Gastroesophageal sphincter (tissue), 4 donors: ENCODE data around the gene PTPN3. TPM values are rescaled to one million over a fixed set of nuclear protein-coding genes. Genes with fewer than 3 reads are reported as not detected.

Experiments used
- ATAC-seq: fragments of 150-250 bp; one replicate; pipeline ENCODE4 v1.9.1; 2016; ENCODE audit warnings: mild to moderate bottlenecking, moderate library complexity
- H3K27ac ChIP-seq, 4 donors: fragments of 200-600 bp; sonication (generic) in 3 of 4; 1 replicate in 3 of 4; 2 replicates in 1 of 4; pipeline ENCODE4 v1.5.1; 2016 to 2019
- H3K27me3 ChIP-seq: fragments of 200-600 bp; sonication (generic); one replicate; pipeline ENCODE4 v1.5.1; 2019
- H3K36me3 ChIP-seq, 2 donors: fragments of 200-600 bp; sonication (generic); one replicate each; pipeline ENCODE4 v1.5.1; 2019; ENCODE audit warnings: control low read depth in 1 of 2
- H3K4me1 ChIP-seq, 3 donors: fragments of 200-600 bp; sonication (generic); 1 replicate in 2 of 3; 2 replicates in 1 of 3; pipeline ENCODE4 v1.5.1; 2016 to 2019; ENCODE audit warnings: control low read depth in 2 of 3
- H3K4me3 ChIP-seq, 2 donors: fragments of 200-600 bp; sonication (generic); one replicate each; pipeline ENCODE4 v1.5.1; 2019; ENCODE audit warnings: mild to moderate bottlenecking in 1 of 2, moderate library complexity in 1 of 2
- H3K9me3 ChIP-seq, 3 donors: fragments of 200-600 bp; sonication (generic); one replicate each; pipeline ENCODE4 v1.5.1; 2017 to 2019; ENCODE audit warnings: control low read depth in 2 of 3
- CTCF ChIP-seq, 4 experiments: fragments of 200-600 bp in 2 of 4; fragments of 450-650 bp in 2 of 4; sonication (generic) in 1 of 4; IDR thresholded peaks; one replicate each; pipeline ENCODE4 v1.5.1; 2017 to 2019; ENCODE audit warnings: antibody characterized with exemption in 4 of 4, mild to moderate bottlenecking in 2 of 4, moderate library complexity in 2 of 4
- EP300 ChIP-seq: sonication (generic); formaldehyde crosslinking; IDR thresholded peaks from one replicate; pipeline ENCODE4 v1.6.1; 2017; ENCODE audit warnings: antibody characterized with exemption, mild to moderate bottlenecking
- POLR2A ChIP-seq, 2 donors: fragments of 450-650 bp; IDR thresholded peaks; one replicate each; pipeline ENCODE4 v1.6.1; 2017; ENCODE audit warnings: antibody characterized with exemption in 2 of 2, mild to moderate bottlenecking in 2 of 2, moderate library complexity in 1 of 2
- POLR2AphosphoS5 ChIP-seq: sonication (generic); formaldehyde crosslinking; IDR thresholded peaks from one replicate; pipeline ENCODE4 v1.6.1; 2017; ENCODE audit warnings: antibody characterized with exemption
- WGBS, 2 donors: methylation state at CpG; one replicate each; pipeline ENCODE4 v1.1.5; 2018; ENCODE audit warnings: low coverage in 1 of 2; 5-methylcytosine and 5-hydroxymethylcytosine counted together
- total RNA-seq, 4 donors: library from RNA; depleted of rRNA; stranded (reverse); fragments of >200 nt; gene quantifications; one replicate each; pipeline ENCODE4 v1.1.0, GENCODE V29; 2016

Gene PTPN3
- total RNA-seq, 4 donors from 2014 or later = 1.2 to 3.4 (median 1.6) TPM

- H3K27ac ChIP-seq = no peak overlapping the region
- no peaks in the 10 kb centered on the region for H3K27me3 ChIP-seq
- H3K4me1 ChIP-seq = no peaks in the 10 kb centered on the region
- peaks cover 0 to 44% of the 10 kb centered on the region in 2 donors for H3K36me3 ChIP-seq
- no peak overlapping the region for H3K4me3 ChIP-seq
- TF ChIP-seq POLR2AphosphoS5 (no peak), POLR2A (IDR thresholded peaks at IDR 0.05) (no peak), EP300 (no peak), CTCF (IDR thresholded peaks at IDR 0.05) (no peak)
- WGBS, 2 donors = 83 to 91% methylated on average over 4 to 6 of the region's 6 CpGs
- H3K9me3 ChIP-seq = no peaks in the 10 kb centered on the region
- ATAC-seq = no peak
These were observed 110.3 kb downstream of the PTPN3 start for GRCh38 chr9:109387856-109388255.

- H3K27ac ChIP-seq = no peak overlapping the region
- peaks cover 0 to 44% of the 10 kb centered on the region in 2 donors for H3K36me3 ChIP-seq
- no peak for ATAC-seq
- 61 to 75% methylated on average over 2 of the region's 3 CpGs for WGBS, 2 donors
- no peaks in the 10 kb centered on the region for H3K9me3 ChIP-seq
- no peaks in the 10 kb centered on the region for H3K27me3 ChIP-seq
- TF ChIP-seq POLR2A (IDR thresholded peaks at IDR 0.05) (no peak), CTCF (IDR thresholded peaks at IDR 0.05) (no peak)
- H3K4me1 ChIP-seq = no peaks in the 10 kb centered on the region
- no peak overlapping the region for H3K4me3 ChIP-seq
These were observed 110.9 kb downstream of the PTPN3 start for GRCh38 chr9:109387206-109387605.

- H3K36me3 ChIP-seq = peaks cover 0 to 44% of the 10 kb centered on the region in 2 donors
- no peak for ATAC-seq
These were observed 112.6 kb downstream of the PTPN3 start for GRCh38 chr9:109385499-109385898.

GRCh38 chr9:109383947-109384346 is 114.2 kb downstream of the PTPN3 start:
- Histone ChIP-seq H3K27ac (no peak overlapping the region), H3K9me3 (no peaks in the 10 kb centered on the region), H3K4me3 (no peak overlapping the region), H3K36me3 (peaks cover 0 to 58% of the 10 kb centered on the region in 2 donors), H3K27me3 (no peaks in the 10 kb centered on the region), H3K4me1 (no peaks in the 10 kb centered on the region)
- TF ChIP-seq CTCF (IDR thresholded peaks at IDR 0.05) (no peak), EP300 (no peak), POLR2A (IDR thresholded peaks at IDR 0.05) (no peak), POLR2AphosphoS5 (no peak)
- WGBS, 2 donors = 100% methylated on average over 1 of the region's 10 CpGs; no CpG with 5 or more reads in 1 of the 2 donors
- ATAC-seq = no peak

More at GRCh38 chr9:109385499-109385898, 112.6 kb downstream of the PTPN3 start:
- no peak overlapping the region for H3K27ac ChIP-seq
- 79 to 100% methylated on average over 2 to 3 of the region's 3 CpGs for WGBS, 2 donors
- H3K27me3 ChIP-seq = no peaks in the 10 kb centered on the region
- no peak overlapping the region for H3K4me3 ChIP-seq
- TF ChIP-seq EP300 (no peak), POLR2AphosphoS5 (no peak), CTCF (IDR thresholded peaks at IDR 0.05) (no peak), POLR2A (IDR thresholded peaks at IDR 0.05) (no peak)
- no peaks in the 10 kb centered on the region for H3K4me1 ChIP-seq
- no peaks in the 10 kb centered on the region for H3K9me3 ChIP-seq

- H3K9me3 ChIP-seq = no peaks in the 10 kb centered on the region
- no peak overlapping the region for H3K27ac ChIP-seq
- no peak overlapping the region for H3K4me3 ChIP-seq
- H3K4me1 ChIP-seq = no peaks in the 10 kb centered on the region
- peaks cover 0 to 58% of the 10 kb centered on the region in 2 donors for H3K36me3 ChIP-seq
- no peak for ATAC-seq
- 93% methylated on average over 3 of the region's 15 CpGs; no CpG with 5 or more reads in 1 of the 2 donors for WGBS, 2 donors
- H3K27me3 ChIP-seq = no peaks in the 10 kb centered on the region
- no peak for TF ChIP-seq POLR2A (IDR thresholded peaks at IDR 0.05)
These were observed 114.8 kb downstream of the PTPN3 start for GRCh38 chr9:109383356-109383755.
